Esophagus squamous epithelium (tissue), 4 donors: ENCODE data around the gene HLA-DQB1.

Experiments used
- CTCF ChIP-seq, 6 experiments: fragments of 450-650 bp in 4 of 6; fragments of 200-600 bp in 2 of 6; sonication (generic) in 2 of 6; IDR thresholded peaks; one replicate each; pipeline ENCODE4 v1.5.1; 2016 to 2019; ENCODE audit warnings: antibody characterized with exemption in 6 of 6, mild to moderate bottlenecking in 4 of 6, moderate library complexity in 4 of 6
- POLR2A ChIP-seq, 4 donors: fragments of 450-650 bp; IDR thresholded peaks; one replicate each; pipeline ENCODE4 v1.6.1; 2017; ENCODE audit warnings: antibody characterized with exemption in 4 of 4, mild to moderate bottlenecking in 4 of 4, moderate library complexity in 3 of 4

- TF ChIP-seq CTCF (IDR thresholded peaks at IDR 0.05) (no peak), POLR2A (IDR thresholded peaks at IDR 0.05) (no peak)
Measured at GRCh38 chr6:32641122-32641521, 25.3 kb downstream of the HLA-DQB1 start.
